H1 (cell line): Measurements from ENCODE around the gene GRIFIN. TPM values are rescaled to one million over a fixed set of nuclear protein-coding genes. Genes with fewer than 3 reads are reported as not detected.

Experiments
- CTCF ChIA-PET: fragments of 300-600 bp; sonication (Branson Sonifier 250); formaldehyde crosslinking; loops from one replicate; lab custom pipeline; 2021; ENCODE audit not compliant: partially characterized antibody; lab: Charles Lee
- POLR2A ChIA-PET: fragments of 300-600 bp; sonication (Branson Sonifier 250); formaldehyde crosslinking; loops from one replicate; lab custom pipeline; 2021; ENCODE audit warnings: inconsistent platforms; ENCODE audit not compliant: partially characterized antibody; lab: Charles Lee
- DNase-seq, 2 experiments: peaks; one replicate each; pipeline versions ENCODE4 v3.0.0 to v3.0.0-alpha.2; 2010 to 2022; ENCODE audit warnings: low spot score in 2 of 2, low read depth in 1 of 2, mixed read lengths in 1 of 2
- FAIRE-seq: peaks from 2 replicates; lab custom pipeline; 2011; peaks lifted over from hg19 to GRCh38; lab: Jason Lieb, UNC
- H2AFZ ChIP-seq: 2 replicates; pipeline ENCODE4 v1.8.1; 2012; ENCODE audit warnings: low read length, inconsistent platforms
- H2AK5ac ChIP-seq: 2 replicates; pipeline ENCODE4 v1.6.1; 2013; ENCODE audit warnings: low read depth, low read length
- H2BK120ac ChIP-seq: replicated peaks from 2 replicates; pipeline ENCODE3; 2013; ENCODE audit warnings: low read depth, low read length, inconsistent platforms
- H2BK12ac ChIP-seq: 2 replicates; pipeline ENCODE4 v1.6.1; 2013; ENCODE audit warnings: low read depth, low read length
- H2BK15ac ChIP-seq: 2 replicates; pipeline ENCODE4 v1.6.1; 2013; ENCODE audit warnings: low read length
- H2BK20ac ChIP-seq: 2 replicates; pipeline ENCODE4 v1.6.1; 2013; ENCODE audit warnings: low read length
- H2BK5ac ChIP-seq: 2 replicates; pipeline ENCODE4 v1.6.1; 2013; ENCODE audit warnings: low read depth, low read length
- H3K14ac ChIP-seq: 2 replicates; pipeline ENCODE4 v1.6.1; 2013; ENCODE audit warnings: inconsistent platforms; ENCODE audit not compliant: insufficient read length
- H3K18ac ChIP-seq: 2 replicates; pipeline ENCODE4 v1.6.1; 2013; ENCODE audit warnings: low read length; ENCODE audit errors: extremely low read depth
- H3K23ac ChIP-seq: 2 replicates; pipeline ENCODE4 v1.6.1; 2013; ENCODE audit warnings: inconsistent platforms; ENCODE audit not compliant: insufficient read length
- H3K23me2 ChIP-seq: 2 replicates; pipeline ENCODE4 v1.6.1; 2013; ENCODE audit warnings: low read depth, low read length
- H3K27ac ChIP-seq: 2 replicates; pipeline ENCODE4 v1.6.1; 2011; ENCODE audit warnings: low read depth, low read length, inconsistent platforms
- H3K27me3 ChIP-seq, 4 experiments: replicated peaks in 1 of 4; 1 replicate in 1 of 4; 2 replicates in 3 of 4; pipeline versions ENCODE4 v1.6.1 to v1.8.1; 2011 to 2013; ENCODE audit warnings: low read length in 3 of 4, mild to moderate bottlenecking in 3 of 4, inconsistent platforms in 2 of 4, mixed read lengths in 2 of 4, moderate library complexity in 1 of 4; ENCODE audit not compliant: control insufficient read depth in 3 of 4, insufficient read depth in 3 of 4; ENCODE audit errors: extremely low read depth in 1 of 4
- H3K36me3 ChIP-seq, 4 experiments: 2 replicates each; pipeline versions ENCODE4 v1.6.1 to v1.8.1; 2011 to 2013; ENCODE audit warnings: mild to moderate bottlenecking in 4 of 4, low read length in 3 of 4, moderate library complexity in 2 of 4, control low read depth in 1 of 4, inconsistent platforms in 1 of 4; ENCODE audit not compliant: insufficient read depth in 4 of 4, control insufficient read depth in 2 of 4
- H3K4ac ChIP-seq: replicated peaks from 2 replicates; pipeline ENCODE3; 2013; ENCODE audit warnings: low read length, low read depth, mixed read lengths, inconsistent platforms; ENCODE audit not compliant: insufficient read length
- H3K4me1 ChIP-seq, 4 experiments: replicated peaks in 1 of 4; 1 replicate in 1 of 4; 2 replicates in 3 of 4; pipeline versions ENCODE4 v1.6.1 to v1.8.1; 2011 to 2013; ENCODE audit warnings: low read length in 3 of 4, inconsistent platforms in 2 of 4, mixed read lengths in 1 of 4; ENCODE audit not compliant: insufficient read depth in 4 of 4, control insufficient read depth in 3 of 4
- H3K4me2 ChIP-seq, 2 experiments: 2 replicates each; pipeline versions ENCODE4 v1.6.1 to v1.8.1; 2011 to 2013; ENCODE audit warnings: low read depth in 2 of 2, low read length in 2 of 2, control low read depth in 1 of 2, inconsistent platforms in 1 of 2, mild to moderate bottlenecking in 1 of 2; ENCODE audit not compliant: insufficient read depth in 1 of 2
- H3K4me3 ChIP-seq, 4 experiments: fragments of 200-600, 300-600 bp in 1 of 4; sonication (generic), shearing (Covaris generic), sonication (Bioruptor Twin) in 1 of 4; 2 replicates each; pipeline versions ENCODE4 v1.5.1 to v1.8.1; 2011 to 2016; ENCODE audit warnings: low read length in 4 of 4, low read depth in 3 of 4, control low read depth in 2 of 4, inconsistent platforms in 2 of 4, mild to moderate bottlenecking in 2 of 4, mixed read lengths in 1 of 4, moderate library complexity in 1 of 4; ENCODE audit not compliant: insufficient read depth in 2 of 4; ENCODE audit errors: extremely low read depth in 1 of 4
- H3K56ac ChIP-seq: replicated peaks from 2 replicates; pipeline ENCODE3; 2013; ENCODE audit warnings: low read depth, mild to moderate bottlenecking, mixed read lengths, low read length, inconsistent platforms; ENCODE audit not compliant: insufficient read length
- H3K79me1 ChIP-seq: 2 replicates; pipeline ENCODE4 v1.6.1; 2013; ENCODE audit warnings: low read depth, low read length, control low read depth
- H3K79me2 ChIP-seq, 2 experiments: 2 replicates each; pipeline versions ENCODE4 v1.6.1 to v1.8.1; 2012 to 2013; ENCODE audit warnings: low read length in 2 of 2, mild to moderate bottlenecking in 2 of 2, inconsistent platforms in 1 of 2; ENCODE audit not compliant: insufficient read depth in 2 of 2, control insufficient read depth in 1 of 2
- H3K9ac ChIP-seq, 4 experiments: replicated peaks in 1 of 4; 1 replicate in 1 of 4; 2 replicates in 3 of 4; pipeline versions ENCODE4 v1.6.1 to v1.8.1; 2011 to 2013; ENCODE audit warnings: low read depth in 3 of 4, low read length in 3 of 4, control low read depth in 2 of 4, mild to moderate bottlenecking in 2 of 4, moderate library complexity in 2 of 4, inconsistent platforms in 1 of 4; ENCODE audit errors: extremely low read depth in 1 of 4
- H3K9me3 ChIP-seq, 2 experiments: 2 replicates each; pipeline versions ENCODE4 v1.6.1 to v1.8.1; 2012 to 2013; ENCODE audit warnings: mild to moderate bottlenecking in 2 of 2, moderate library complexity in 2 of 2, control low read depth in 1 of 2, inconsistent platforms in 1 of 2, low read depth in 1 of 2, low read length in 1 of 2, mixed read lengths in 1 of 2; ENCODE audit not compliant: insufficient read depth in 2 of 2
- H4K20me1 ChIP-seq, 2 experiments: replicated peaks in 1 of 2; 2 replicates each; pipeline versions ENCODE3 to v1.8.1; 2011 to 2013; ENCODE audit warnings: inconsistent platforms in 2 of 2, low read length in 2 of 2, mild to moderate bottlenecking in 1 of 2; ENCODE audit not compliant: insufficient read depth in 2 of 2, control insufficient read depth in 1 of 2
- H4K5ac ChIP-seq: 2 replicates; pipeline ENCODE4 v1.6.1; 2013; ENCODE audit warnings: low read length, low read depth, mixed read lengths, inconsistent platforms; ENCODE audit not compliant: insufficient read length
- H4K8ac ChIP-seq: 2 replicates; pipeline ENCODE4 v1.8.0; 2013; ENCODE audit warnings: mild to moderate bottlenecking, moderate library complexity, low read length, inconsistent platforms; ENCODE audit not compliant: insufficient read depth; ENCODE audit errors: extremely low read depth
- H4K91ac ChIP-seq: replicated peaks from 2 replicates; pipeline ENCODE3; 2013; ENCODE audit warnings: low read length, mixed read lengths, inconsistent platforms; ENCODE audit not compliant: insufficient read length
- BRCA1 ChIP-seq: IDR thresholded peaks from 2 replicates; pipeline ENCODE4 v1.6.1; 2012; ENCODE audit warnings: low read depth, low read length, improper control_type of control experiment
- CEBPB ChIP-seq: IDR thresholded peaks from 2 replicates; pipeline ENCODE4 v1.6.1; 2012; ENCODE audit warnings: low read depth, low read length
- CTCF ChIP-seq, 3 experiments: IDR thresholded peaks; 1 replicate in 2 of 3; 2 replicates in 1 of 3; pipeline versions ENCODE4 v1.5.1 to v1.6.1; 2011; ENCODE audit warnings: low read length in 3 of 3, mild to moderate bottlenecking in 3 of 3, inconsistent platforms in 2 of 3, low read depth in 1 of 3, moderate library complexity in 1 of 3; ENCODE audit not compliant: insufficient read depth in 1 of 3; ENCODE audit errors: control extremely low read depth in 1 of 3
- EGR1 ChIP-seq: IDR thresholded peaks from 2 replicates; pipeline ENCODE4 v1.6.1; 2011; ENCODE audit warnings: low read depth, low read length, borderline replicate concordance
- JUND ChIP-seq: IDR thresholded peaks from 2 replicates; pipeline ENCODE4 v1.6.1; 2011; ENCODE audit warnings: mild to moderate bottlenecking, improper control_type of control experiment, low read length
- KDM4A ChIP-seq: IDR thresholded peaks from one replicate; pipeline ENCODE4 v1.7.1; 2012; ENCODE audit warnings: low read depth, mild to moderate bottlenecking, moderate library complexity, low read length, inconsistent platforms; ENCODE audit not compliant: severe bottlenecking
- NANOG ChIP-seq: IDR thresholded peaks from 2 replicates; pipeline ENCODE4 v1.6.1; 2011; ENCODE audit warnings: low read length, low read depth, mild to moderate bottlenecking, inconsistent platforms; ENCODE audit not compliant: insufficient read depth, poor library complexity, severe bottlenecking
- RBBP5 ChIP-seq: IDR thresholded peaks from 2 replicates; pipeline ENCODE4 v1.7.1; 2012; ENCODE audit warnings: low read depth, mild to moderate bottlenecking, inconsistent platforms, low read length, moderate library complexity, borderline replicate concordance
- SAP30 ChIP-seq: fragments of 300-600 bp; sonication (generic); IDR thresholded peaks from 2 replicates; pipeline ENCODE4 v1.7.1; 2012; ENCODE audit warnings: low read length, moderate library complexity, mild to moderate bottlenecking, inconsistent platforms; ENCODE audit not compliant: insufficient read depth, insufficient replicate concordance
- TAF7 ChIP-seq: optimal IDR thresholded peaks from 2 replicates; pipeline ENCODE3; 2011; ENCODE audit warnings: low read depth, mild to moderate bottlenecking, inconsistent platforms, low read length, moderate library complexity, borderline replicate concordance
- ZNF274 ChIP-seq: IDR thresholded peaks from 2 replicates; pipeline ENCODE4 v1.7.0; 2012; ENCODE audit warnings: low read length, borderline replicate concordance; ENCODE audit errors: extremely low read depth
- WGBS, 2 experiments: shearing (Covaris generic) in 1 of 2; methylation state at CpG; one replicate each; pipeline versions ENCODE4 v1.1.6 to v1.1.7; 2013 to 2015; ENCODE audit warnings: low lambda C conversion rate in 2 of 2, mixed read lengths in 2 of 2, inconsistent platforms in 1 of 2, low coverage in 1 of 2, missing lambda C conversion rate in 1 of 2; ENCODE audit not compliant: insufficient replicate concordance in 2 of 2, insufficient coverage in 1 of 2, insufficient read length in 1 of 2; ENCODE audit errors: extremely low coverage in 1 of 2, missing lambda C conversion rate in 1 of 2; 5-methylcytosine and 5-hydroxymethylcytosine counted together
- polyA plus RNA-seq, 7 experiments: library from polyadenylated mRNA; depleted of rRNA in 3 of 7; stranded (reverse) in 5 of 7; unstranded in 2 of 7; fragments of >200 nt in 5 of 7; fragments of 200-250 nt in 2 of 7; gene quantifications; 1 replicate in 5 of 7; 2 replicates in 1 of 7; 4 replicates in 1 of 7; pipeline versions ENCODE4 v1.2.1 to v1.2.3, GENCODE V29; 2011 to 2013; ENCODE audit warnings: missing spikeins in 2 of 7, mixed read lengths in 2 of 7
- total RNA-seq: library from RNA; stranded (reverse); fragmentation: NEBNext Ultra II Directional; extraction: Animal tissue kit (Norgen Biotek cat#: 25700); gene quantifications from 2 replicates; pipeline ENCODE4 v1.2.1, GENCODE V29; 2021

GRIFIN gene
- total and polyA plus RNA-seq, 2 of the 8 experiments (the other 6 are each of a cell fraction or from before 2014, with no cell fraction given) = not detected

- WGBS, 2 experiments = 89% methylated on average over 8 of the region's 8 CpGs; no CpG with 5 or more reads in 1 of the 2 experiments
- Histone ChIP-seq H3K9ac (no peak overlapping the region), H3K79me2 (no peaks in the 10 kb centered on the region), H3K27me3 (no peaks in the 10 kb centered on the region), H2BK12ac (no peak overlapping the region), H3K79me1 (no peaks in the 10 kb centered on the region), H3K56ac (no peak overlapping the region), H2BK5ac (no peak overlapping the region), H3K4me3 (no peak overlapping the region), H3K4me2 (no peak overlapping the region), H4K5ac (no peak overlapping the region), H3K23ac (no peak overlapping the region), H3K36me3 (no peaks in the 10 kb centered on the region), H3K9me3 (0 out of 4 replicates have a peak, but pooled peaks cover 0 to 2% of the 10 kb centered on the region in 2 experiments), H2BK20ac (no peak overlapping the region), H3K23me2 (no peaks in the 10 kb centered on the region), H3K27ac (no peak overlapping the region), H2AK5ac (no peak overlapping the region), H3K18ac (peak overlapping the region; percentile 13; the same call in 1 of the 2 replicates), H4K8ac (no peak overlapping the region), H3K4me1 (no peaks in the 10 kb centered on the region), H2AFZ (no peak overlapping the region), H3K14ac (no peak overlapping the region), H2BK15ac (no peak overlapping the region), H3K4ac (no peak overlapping the region), H2BK120ac (no peak overlapping the region), H4K20me1 (no peaks in the 10 kb centered on the region), H4K91ac (no peak overlapping the region)
- ChIA-PET CTCF (interaction anchor here (1.1 to 15.9 kb wide), 6 partner anchors 8 to 76 kb away, joined by 3 to 266 read pairs (median 4); partner anchors contain the start of gene GRIFIN), POLR2A (interaction anchor here (1.8 kb wide), 1 partner anchor 11 kb away, joined by 7 read pairs; no protein-coding TSS in a partner anchor)
- FAIRE-seq (no peak), DNase-seq (no peak)
- no peak for TF ChIP-seq ZNF274
- no peak for TF ChIP-seq RBBP5
- TF ChIP-seq KDM4A = no peak
- TF ChIP-seq TAF7 = no peak
- TF ChIP-seq SAP30 = no peak
- no peak for TF ChIP-seq CEBPB
- TF ChIP-seq NANOG = no peak
- TF ChIP-seq BRCA1 = no peak
- no peak for TF ChIP-seq EGR1
- no peak for TF ChIP-seq CTCF (IDR thresholded peaks at IDR 0.05; ENCODE audit: control extremely low read depth in 1 of 3, insufficient read depth in 1 of 3, low read depth in 1 of 3, low read length in 3 of 3)
- TF ChIP-seq JUND = no peak
These were observed 16.5 kb downstream of the GRIFIN start for GRCh38 chr7:2459674-2460073.
